ENCODE results near the gene IL13.
"Not testable (repeated sequence)": the region's sequence is repeated elsewhere in the genome, so short reads cannot be mapped to it uniquely, and the experiment has no call there.

IL13 gene

GRCh38 chr5:132629230-132629944 is 28.6 kb upstream of the IL13 start:
- no peak for TF ChIP-seq CTCF (IDR thresholded peaks at IDR 0.05; ENCODE audit: borderline replicate concordance, insufficient read depth, low read depth, low read length)
- H3K4me3 ChIP-seq (ENCODE audit: low read depth, low read length) = no peak overlapping the region

GRCh38 chr5:132633587-132633986 is 24.4 kb upstream of the IL13 start:
- not testable (repeated sequence) for H3K4me3 ChIP-seq (ENCODE audit: low read depth, low read length)

GRCh38 chr5:132635873-132636272 is 22.1 kb upstream of the IL13 start:
- no peak for TF ChIP-seq CTCF (IDR thresholded peaks at IDR 0.05; ENCODE audit: borderline replicate concordance, insufficient read depth, low read depth, low read length)
- no peak overlapping the region for H3K4me3 ChIP-seq (ENCODE audit: low read depth, low read length)

GRCh38 chr5:132637241-132637640 is 20.7 kb upstream of the IL13 start:
- H3K4me3 ChIP-seq (ENCODE audit: low read depth, low read length) = no peak overlapping the region
- no peak for TF ChIP-seq CTCF (IDR thresholded peaks at IDR 0.05; ENCODE audit: borderline replicate concordance, insufficient read depth, low read depth, low read length)

- TF ChIP-seq CTCF (IDR thresholded peaks at IDR 0.05; ENCODE audit: borderline replicate concordance, insufficient read depth, low read depth, low read length) = no peak
- no peak overlapping the region for H3K4me3 ChIP-seq (ENCODE audit: low read depth, low read length)
These were observed 18.3 kb upstream of the IL13 start for GRCh38 chr5:132639706-132640130.

GRCh38 chr5:132640613-132641012 is 17.4 kb upstream of the IL13 start:
- no peak for TF ChIP-seq CTCF (IDR thresholded peaks at IDR 0.05; ENCODE audit: borderline replicate concordance, insufficient read depth, low read depth, low read length)
- no peak overlapping the region for H3K4me3 ChIP-seq (ENCODE audit: low read depth, low read length)

- no peak for TF ChIP-seq CTCF (IDR thresholded peaks at IDR 0.05; ENCODE audit: borderline replicate concordance, insufficient read depth, low read depth, low read length)
- no peak overlapping the region for H3K4me3 ChIP-seq (ENCODE audit: low read depth, low read length)
These were observed 16.7 kb upstream of the IL13 start for GRCh38 chr5:132641241-132641723.
